Ammon's horn (tissue), 1 donor: Measurements from ENCODE around the gene COL4A2.

Experiments used
- DNase-seq: peaks from one replicate; pipeline ENCODE4 v3.0.0-alpha.2; 2016; ENCODE audit warnings: low spot score

Gene COL4A2

GRCh38 chr13:110562036-110562597 lies 255.0 kb downstream of the COL4A2 start:
- DNase-seq: no peak
